Left hindlimb (tissue), 1 donor: Measurements from ENCODE around the gene LSMEM2.
"Not testable (repeated sequence)": the region's sequence is repeated elsewhere in the genome, so short reads cannot be mapped to it uniquely, and the experiment has no call there.

ENCODE experiments used
- DNase-seq: peaks from one replicate; pipeline ENCODE4 v3.0.0-alpha.2; 2018

Gene LSMEM2

GRCh38 chr3:50266017-50266416 is 12.9 kb upstream of the LSMEM2 start:
- DNase-seq: no peak

- DNase-seq: no peak
These were observed 12.1 kb upstream of the LSMEM2 start for GRCh38 chr3:50266836-50267235.

- DNase-seq: peak; percentile 86
These were observed 11.5 kb upstream of the LSMEM2 start for GRCh38 chr3:50267280-50267913.

GRCh38 chr3:50268276-50268675 is 10.6 kb upstream of the LSMEM2 start:
- DNase-seq: no peak

GRCh38 chr3:50268703-50269451 is 10.0 kb upstream of the LSMEM2 start, which contains the start of gene SEMA3B:
Gene SEMA3B (plus strand): TSS chr3:50269147. CDS start chr3:50269241, 94 bp downstream.
- peak; percentile 68 for DNase-seq

- no peak for DNase-seq
These were observed 9.4 kb upstream of the LSMEM2 start for GRCh38 chr3:50269460-50269859.

GRCh38 chr3:50269977-50270413 is 8.9 kb upstream of the LSMEM2 start:
- DNase-seq: no peak

GRCh38 chr3:50270422-50271224 is 8.3 kb upstream of the LSMEM2 start:
- DNase-seq: no peak

GRCh38 chr3:50271314-50271936 is 7.5 kb upstream of the LSMEM2 start:
- no peak for DNase-seq

- DNase-seq: not testable (repeated sequence)
These were observed 6.4 kb upstream of the LSMEM2 start for GRCh38 chr3:50272538-50272910.

GRCh38 chr3:50272911-50273688 is 5.8 kb upstream of the LSMEM2 start:
- peak; percentile 86 for DNase-seq

GRCh38 chr3:50273689-50274065 is 5.2 kb upstream of the LSMEM2 start:
- no peak for DNase-seq

GRCh38 chr3:50274371-50275104 is 4.3 kb upstream of the LSMEM2 start:
- DNase-seq: no peak

GRCh38 chr3:50275141-50275995 is 3.5 kb upstream of the LSMEM2 start:
- DNase-seq: no peak

GRCh38 chr3:50275996-50276761 is 2.7 kb upstream of the LSMEM2 start:
- DNase-seq: no peak

- no peak for DNase-seq
These were observed 2.2 kb upstream of the LSMEM2 start for GRCh38 chr3:50276762-50277101.

- DNase-seq: no peak
These were observed 586 bp upstream of the LSMEM2 start for GRCh38 chr3:50278123-50278879.

GRCh38 chr3:50279255-50280016 is 549 bp downstream of the LSMEM2 start:
- no peak for DNase-seq
